HepG2 (cell line): Measurements from ENCODE around the gene SERPINB6. TPM values are rescaled to one million over a fixed set of nuclear protein-coding genes. Genes with fewer than 3 reads are reported as not detected.

Experiments
- BCL3 ChIP-seq: sonication (generic); formaldehyde crosslinking; IDR thresholded peaks from 2 replicates; pipeline ENCODE4 v1.5.1; 2020; ENCODE audit warnings: mild to moderate bottlenecking, missing genetic modification reagents, moderate library complexity
- BCL6 ChIP-seq: IDR thresholded peaks from 2 replicates; pipeline ENCODE4 v1.6.1; 2016; ENCODE audit warnings: missing genetic modification reagents, missing compliant biosample characterization
- CCDC6 ChIP-seq: sonication (generic); formaldehyde crosslinking; IDR thresholded peaks from 2 replicates; pipeline ENCODE4 v1.8.1; 2022; ENCODE audit warnings: mild to moderate bottlenecking, missing genetic modification reagents, moderate library complexity
- CEBPG ChIP-seq: IDR thresholded peaks from 2 replicates; pipeline ENCODE4 v1.6.1; 2016
- ELF4 ChIP-seq: sonication (generic); formaldehyde crosslinking; IDR thresholded peaks from 2 replicates; pipeline ENCODE4 v1.5.0; 2020; ENCODE audit warnings: missing genetic modification reagents, mild to moderate bottlenecking, moderate library complexity, borderline replicate concordance
- FOXM1 ChIP-seq: sonication (generic); formaldehyde crosslinking; IDR thresholded peaks from 2 replicates; pipeline ENCODE4 v1.5.0; 2020; ENCODE audit warnings: missing genetic modification reagents
- FOXO1 ChIP-seq: sonication (generic); formaldehyde crosslinking; IDR thresholded peaks from 2 replicates; pipeline ENCODE4 v1.4.0; 2020; ENCODE audit warnings: missing genetic modification reagents
- GABPA ChIP-seq, 2 experiments: IDR thresholded peaks; 2 replicates each; pipeline ENCODE4 v1.6.1; 2011 to 2016; ENCODE audit warnings: low read depth in 2 of 2, low read length in 1 of 2, missing biosample characterization in 1 of 2, missing genetic modification characterization in 1 of 2
- GABPB1 ChIP-seq: IDR thresholded peaks from 2 replicates; pipeline ENCODE4 v1.6.1; 2016; ENCODE audit warnings: mild to moderate bottlenecking, missing genetic modification reagents, moderate library complexity, missing compliant biosample characterization
- HNF4A ChIP-seq: sonication (generic); formaldehyde crosslinking; IDR thresholded peaks from 2 replicates; pipeline ENCODE4 v1.4.0; 2020; ENCODE audit warnings: missing genetic modification reagents
- HOXA3 ChIP-seq: sonication (generic); formaldehyde crosslinking; IDR thresholded peaks from 2 replicates; pipeline ENCODE4 v1.5.0; 2020; ENCODE audit warnings: missing genetic modification reagents
- IKZF5 ChIP-seq: IDR thresholded peaks from 2 replicates; pipeline ENCODE4 v1.6.1; 2018; ENCODE audit warnings: missing genetic modification reagents, mild to moderate bottlenecking, missing compliant biosample characterization
- JUNB ChIP-seq: sonication (generic); formaldehyde crosslinking; IDR thresholded peaks from 2 replicates; pipeline ENCODE4 v1.8.0; 2022; ENCODE audit warnings: missing genetic modification reagents, mild to moderate bottlenecking, borderline replicate concordance
- KDM2A ChIP-seq: sonication (generic); formaldehyde crosslinking; IDR thresholded peaks from 2 replicates; pipeline ENCODE4 v1.4.0; 2020; ENCODE audit warnings: low read depth, missing genetic modification reagents, borderline replicate concordance
- KMT2B ChIP-seq: IDR thresholded peaks from 2 replicates; pipeline ENCODE4 v1.6.1; 2016; ENCODE audit warnings: missing genetic modification reagents, missing compliant biosample characterization
- NCOR1 ChIP-seq: fragments of 200-600 bp; sonication (generic); IDR thresholded peaks from 2 replicates; pipeline ENCODE4 v1.7.0; 2017; ENCODE audit warnings: antibody characterized with exemption, low read length, borderline replicate concordance
- PATZ1 ChIP-seq: sonication (generic); formaldehyde crosslinking; IDR thresholded peaks from 2 replicates; pipeline ENCODE4 v1.4.0; 2020; ENCODE audit warnings: missing genetic modification reagents
- SKIL ChIP-seq: sonication (generic); formaldehyde crosslinking; IDR thresholded peaks from 2 replicates; pipeline ENCODE4 v1.8.0; 2022; ENCODE audit warnings: missing genetic modification reagents, mild to moderate bottlenecking, moderate library complexity, borderline replicate concordance
- SOX5 ChIP-seq: IDR thresholded peaks from 2 replicates; pipeline ENCODE4 v1.6.1; 2016; ENCODE audit warnings: borderline replicate concordance
- XRCC5 ChIP-seq: fragments of 200-400 bp; formaldehyde crosslinking; optimal IDR thresholded peaks from 2 replicates; pipeline ENCODE3; 2017; ENCODE audit warnings: mild to moderate bottlenecking, low read length
- ZBTB26 ChIP-seq: IDR thresholded peaks from 2 replicates; pipeline ENCODE4 v1.6.1; 2016; ENCODE audit warnings: missing compliant biosample characterization, missing genetic modification reagents, borderline replicate concordance
- ZNF335 ChIP-seq: sonication (generic); formaldehyde crosslinking; IDR thresholded peaks from 2 replicates; pipeline ENCODE4 v1.4.0; 2020; ENCODE audit warnings: missing genetic modification reagents
- ZNF558 ChIP-seq: sonication (generic); formaldehyde crosslinking; IDR thresholded peaks from 2 replicates; pipeline ENCODE4 v1.9.0; 2022; ENCODE audit warnings: mild to moderate bottlenecking, missing genetic modification reagents, borderline replicate concordance
- polyA plus RNA-seq, 8 experiments: library from polyadenylated mRNA; depleted of rRNA in 3 of 8; stranded (reverse) in 7 of 8; unstranded in 1 of 8; fragments of >200 nt; fragmentation: Illumina TruSeq in 4 of 8; extraction: Trizol in 4 of 8; gene quantifications; 2 replicates each; pipeline versions ENCODE4 v1.2.1 to v1.2.3, GENCODE V29; 2011 to 2016; ENCODE audit warnings: low read depth in 4 of 8, missing spikeins in 1 of 8, mixed read lengths in 1 of 8; ENCODE audit not compliant: insufficient read depth in 1 of 8
- total RNA-seq, 5 experiments: library from RNA; depleted of rRNA; stranded (reverse); fragments of >200 nt; fragmentation: Illumina TruSeq; extraction: Trizol; gene quantifications; 2 replicates each; pipeline ENCODE4 v1.2.3, GENCODE V29; 2016; ENCODE audit warnings: low read depth in 1 of 5

Gene SERPINB6
- total and polyA plus RNA-seq, 2 of the 13 experiments (the other 11 are each of a cell fraction or from before 2014, with no cell fraction given), result 38.2 to 61.3 TPM

- TF ChIP-seq BCL3 (CRISPR knock-in tag) (no peak), ELF4 (CRISPR knock-in tag) (no peak), ZBTB26 (CRISPR knock-in tag) (peak; percentile 47; the same call in 1 of the 2 replicates), SOX5 (peak; percentile 92), FOXM1 (CRISPR knock-in tag) (no peak), JUNB (peak; percentile 92), ZNF335 (CRISPR knock-in tag) (peak; percentile 68; the same call in 1 of the 2 replicates), KDM2A (CRISPR knock-in tag) (peak; percentile 57; the same call in 1 of the 2 replicates), CCDC6 (CRISPR knock-in tag) (peak; percentile 74; the same call in 1 of the 2 replicates), FOXO1 (CRISPR knock-in tag) (peak; percentile 95), ZNF558 (CRISPR knock-in tag) (0 out of 2 replicates have a peak, but pooled peaks have one; percentile 49), PATZ1 (CRISPR knock-in tag) (peak; percentile 53), NCOR1 (peak; percentile 27; the same call in 1 of the 2 replicates), GABPA (IDR thresholded peaks at IDR 0.05; ENCODE audit: low read depth, low read length) (no peak), GABPA (CRISPR knock-in tag; IDR thresholded peaks at IDR 0.05; ENCODE audit: low read depth) (peak; percentile 33; the same call in 1 of the 2 replicates), HOXA3 (peak; percentile 76), KMT2B (CRISPR knock-in tag) (0 out of 2 replicates have a peak, but pooled peaks have one; percentile 10), BCL6 (CRISPR knock-in tag) (peak; percentile 75), GABPB1 (CRISPR knock-in tag) (peak; percentile 40; the same call in 1 of the 2 replicates), CEBPG (peak; percentile 75), IKZF5 (CRISPR knock-in tag) (peak; percentile 86; the same call in 1 of the 2 replicates), HNF4A (CRISPR knock-in tag) (peak; percentile 92), XRCC5 (peak; percentile 50), SKIL (CRISPR knock-in tag) (peak; percentile 54; the same call in 1 of the 2 replicates)
These were observed 22.5 kb upstream of the SERPINB6 start (continued) for GRCh38 chr6:2993755-2994317.
